Activated CD8-positive, alpha-beta memory T cell treated with anti-CD3 and anti-CD28 coated beads for 1 hour (primary cell): ENCODE results near the gene EPHA2.
"Not testable (repeated sequence)": the region's sequence is repeated elsewhere in the genome, so short reads cannot be mapped to it uniquely, and the experiment has no call there.

Experiments
- DNase-seq, 2 donors: peaks; one replicate each; pipeline ENCODE4 v3.0.0-alpha.2; 2020; ENCODE audit warnings: low read depth in 1 of 2; ENCODE audit errors: extremely low read depth in 1 of 2

The EPHA2 gene

GRCh38 chr1:16168622-16169360 lies 12.9 kb upstream of the EPHA2 start:
- DNase-seq, result no peak

- DNase-seq, result not testable (repeated sequence)
Observed at GRCh38 chr1:16168144-16168495, 12.3 kb upstream of the EPHA2 start.

GRCh38 chr1:16167331-16168143 lies 11.7 kb upstream of the EPHA2 start:
- DNase-seq, result peak in 1 of 2 donors; percentile 42

GRCh38 chr1:16166117-16166516 lies 10.2 kb upstream of the EPHA2 start:
- no peak for DNase-seq

- DNase-seq, result no peak
Observed at GRCh38 chr1:16165548-16165947, 9.7 kb upstream of the EPHA2 start.

- DNase-seq, result no peak
Observed at GRCh38 chr1:16165073-16165364, 9.2 kb upstream of the EPHA2 start.

- DNase-seq, result no peak
Observed at GRCh38 chr1:16164213-16165072, 8.6 kb upstream of the EPHA2 start.

GRCh38 chr1:16163608-16164212 lies 7.8 kb upstream of the EPHA2 start:
- DNase-seq, result not testable (repeated sequence)

GRCh38 chr1:16162163-16162822 lies 6.4 kb upstream of the EPHA2 start:
- DNase-seq, result peak in 1 of 2 donors; percentile 30

- DNase-seq, result no peak
Observed at GRCh38 chr1:16161717-16162116, 5.8 kb upstream of the EPHA2 start.

GRCh38 chr1:16158993-16159831 lies 3.3 kb upstream of the EPHA2 start:
- DNase-seq, result no peak

- no peak for DNase-seq
Observed at GRCh38 chr1:16158025-16158424, 2.2 kb upstream of the EPHA2 start.

GRCh38 chr1:16156848-16157495 lies 1.1 kb upstream of the EPHA2 start:
- no peak for DNase-seq

- DNase-seq, result no peak
Observed at GRCh38 chr1:16153999-16154673, 1.7 kb downstream of the EPHA2 start.

GRCh38 chr1:16153096-16153998 lies 2.5 kb downstream of the EPHA2 start:
- DNase-seq, result no peak

GRCh38 chr1:16152481-16153087 lies 3.3 kb downstream of the EPHA2 start:
- DNase-seq, result no peak

- DNase-seq, result no peak
Observed at GRCh38 chr1:16151995-16152384, 3.9 kb downstream of the EPHA2 start.
